Stimulated activated CD8-positive, alpha-beta memory T cell treated with anti-CD3 and anti-CD28 coated beads, Interleukin-7, amount 100 ng/mL, for 4 hours (primary cell): ENCODE measurements around the gene STX19.
"Not testable (repeated sequence)": the region's sequence is repeated elsewhere in the genome, so short reads cannot be mapped to it uniquely, and the experiment has no call there.

Source experiments
- DNase-seq, 2 donors: peaks; one replicate each; pipeline ENCODE4 v3.0.0-alpha.2; 2020; ENCODE audit warnings: low read depth in 2 of 2

Gene STX19

GRCh38 chr3:94028093-94028837 is at the start of gene STX19:
TSS of gene STX19 (minus strand) at chr3:94028597. CDS start at chr3:94015269, 13,328 bp downstream.
- DNase-seq, result no peak

- no peak for DNase-seq
Observed at GRCh38 chr3:94076055-94076454, 47.7 kb upstream of the STX19 start.

- no peak for DNase-seq
Observed at GRCh38 chr3:94071713-94072284, 43.4 kb upstream of the STX19 start.

- DNase-seq, result no peak
Observed at GRCh38 chr3:94070341-94070911, 42.0 kb upstream of the STX19 start.

GRCh38 chr3:94069194-94069813 is 40.9 kb upstream of the STX19 start:
- DNase-seq, result no peak

- DNase-seq, result no peak
Observed at GRCh38 chr3:94066506-94067500, 38.4 kb upstream of the STX19 start.

GRCh38 chr3:94065819-94066480 is 37.6 kb upstream of the STX19 start:
- no peak for DNase-seq

- no peak for DNase-seq
Observed at GRCh38 chr3:94065122-94065521, 36.7 kb upstream of the STX19 start.

GRCh38 chr3:94064243-94064860 is 36.0 kb upstream of the STX19 start:
- DNase-seq, result no peak

GRCh38 chr3:94063496-94064119 is 35.2 kb upstream of the STX19 start:
- DNase-seq, result no peak

- peak; percentile 74 to 77 for DNase-seq
Observed at GRCh38 chr3:94062513-94063404, 34.4 kb upstream of the STX19 start, which contains the start of the genes DHFR2 and NSUN3. TSS of gene DHFR2 (minus strand) at chr3:94062916. CDS start at chr3:94061511, 1,405 bp downstream. TSS of gene NSUN3 (plus strand) at chr3:94063061. CDS start at chr3:94063127, 66 bp downstream.

GRCh38 chr3:94061297-94061696 is 32.9 kb upstream of the STX19 start:
- no peak for DNase-seq

- DNase-seq, result no peak
Observed at GRCh38 chr3:94050546-94050945, 22.1 kb upstream of the STX19 start.

- DNase-seq, result no peak
Observed at GRCh38 chr3:94049267-94049666, 20.9 kb upstream of the STX19 start.

- no peak for DNase-seq
Observed at GRCh38 chr3:94046533-94046932, 18.1 kb upstream of the STX19 start.

- not testable (repeated sequence) for DNase-seq
Observed at GRCh38 chr3:94044100-94044936, 15.9 kb upstream of the STX19 start.

- no peak for DNase-seq
Observed at GRCh38 chr3:94043285-94043684, 14.9 kb upstream of the STX19 start.
